Measurements from ENCODE around the gene MOGAT3. TPM values are rescaled to one million over a fixed set of nuclear protein-coding genes. Genes with fewer than 3 reads are reported as not detected.

MOGAT3 gene
- total and polyA plus RNA-seq, 9 of the 15 experiments (the other 6 are each of a cell fraction or from before 2014, with no cell fraction given) = 0.07 to 0.17 (median 0.13) TPM; not detected in 6

GRCh38 chr7:101165075-101165957 lies 35.5 kb downstream of the MOGAT3 start, which contains the start of gene VGF (continued):
- TF ChIP-seq ZNF3 (CRISPR knock-in tag; IDR thresholded peaks at IDR 0.05) (no peak), ZNF239 (CRISPR knock-in tag; IDR thresholded peaks at IDR 0.05) (no peak), ZBTB43 (CRISPR knock-in tag; IDR thresholded peaks at IDR 0.05) (peak; percentile 91), ZNF583 (CRISPR knock-in tag; IDR thresholded peaks at IDR 0.05) (peak; percentile 68; the same call in 1 of the 2 replicates), OTX1 (CRISPR knock-in tag; IDR thresholded peaks at IDR 0.05) (no peak), PHTF2 (CRISPR knock-in tag; IDR thresholded peaks at IDR 0.05) (no peak), BDP1 (IDR thresholded peaks at IDR 0.05; ENCODE audit: insufficient read depth, insufficient read length) (no peak), RBM34 (IDR thresholded peaks at IDR 0.05; ENCODE audit: borderline replicate concordance, insufficient read depth, low read length) (no peak), SUPT5H (IDR thresholded peaks at IDR 0.05) (no peak), ATF3 (IDR thresholded peaks at IDR 0.05) (no peak), ATF3 (CRISPR knock-in tag; conservative IDR thresholded peaks at IDR 0.05) (peak; percentile 83; the same call in 1 of the 2 replicates), NR0B1 (IDR thresholded peaks at IDR 0.05; ENCODE audit: partially characterized antibody) (no peak), CBX5 (IDR thresholded peaks at IDR 0.05; ENCODE audit: borderline replicate concordance, low read depth) (no peak), HIVEP1 (CRISPR knock-in tag; IDR thresholded peaks at IDR 0.05) (no peak), ZNF263 (CRISPR knock-in tag; IDR thresholded peaks at IDR 0.05; ENCODE audit: borderline replicate concordance) (peak; percentile 88; the same call in 1 of the 2 replicates), SIN3A (IDR thresholded peaks at IDR 0.05; ENCODE audit: borderline replicate concordance in 2 of 2, control insufficient read depth in 1 of 2, low read depth in 2 of 2, low read length in 2 of 2) (peak; percentile 99)
- TF ChIP-seq, protein P1, sequence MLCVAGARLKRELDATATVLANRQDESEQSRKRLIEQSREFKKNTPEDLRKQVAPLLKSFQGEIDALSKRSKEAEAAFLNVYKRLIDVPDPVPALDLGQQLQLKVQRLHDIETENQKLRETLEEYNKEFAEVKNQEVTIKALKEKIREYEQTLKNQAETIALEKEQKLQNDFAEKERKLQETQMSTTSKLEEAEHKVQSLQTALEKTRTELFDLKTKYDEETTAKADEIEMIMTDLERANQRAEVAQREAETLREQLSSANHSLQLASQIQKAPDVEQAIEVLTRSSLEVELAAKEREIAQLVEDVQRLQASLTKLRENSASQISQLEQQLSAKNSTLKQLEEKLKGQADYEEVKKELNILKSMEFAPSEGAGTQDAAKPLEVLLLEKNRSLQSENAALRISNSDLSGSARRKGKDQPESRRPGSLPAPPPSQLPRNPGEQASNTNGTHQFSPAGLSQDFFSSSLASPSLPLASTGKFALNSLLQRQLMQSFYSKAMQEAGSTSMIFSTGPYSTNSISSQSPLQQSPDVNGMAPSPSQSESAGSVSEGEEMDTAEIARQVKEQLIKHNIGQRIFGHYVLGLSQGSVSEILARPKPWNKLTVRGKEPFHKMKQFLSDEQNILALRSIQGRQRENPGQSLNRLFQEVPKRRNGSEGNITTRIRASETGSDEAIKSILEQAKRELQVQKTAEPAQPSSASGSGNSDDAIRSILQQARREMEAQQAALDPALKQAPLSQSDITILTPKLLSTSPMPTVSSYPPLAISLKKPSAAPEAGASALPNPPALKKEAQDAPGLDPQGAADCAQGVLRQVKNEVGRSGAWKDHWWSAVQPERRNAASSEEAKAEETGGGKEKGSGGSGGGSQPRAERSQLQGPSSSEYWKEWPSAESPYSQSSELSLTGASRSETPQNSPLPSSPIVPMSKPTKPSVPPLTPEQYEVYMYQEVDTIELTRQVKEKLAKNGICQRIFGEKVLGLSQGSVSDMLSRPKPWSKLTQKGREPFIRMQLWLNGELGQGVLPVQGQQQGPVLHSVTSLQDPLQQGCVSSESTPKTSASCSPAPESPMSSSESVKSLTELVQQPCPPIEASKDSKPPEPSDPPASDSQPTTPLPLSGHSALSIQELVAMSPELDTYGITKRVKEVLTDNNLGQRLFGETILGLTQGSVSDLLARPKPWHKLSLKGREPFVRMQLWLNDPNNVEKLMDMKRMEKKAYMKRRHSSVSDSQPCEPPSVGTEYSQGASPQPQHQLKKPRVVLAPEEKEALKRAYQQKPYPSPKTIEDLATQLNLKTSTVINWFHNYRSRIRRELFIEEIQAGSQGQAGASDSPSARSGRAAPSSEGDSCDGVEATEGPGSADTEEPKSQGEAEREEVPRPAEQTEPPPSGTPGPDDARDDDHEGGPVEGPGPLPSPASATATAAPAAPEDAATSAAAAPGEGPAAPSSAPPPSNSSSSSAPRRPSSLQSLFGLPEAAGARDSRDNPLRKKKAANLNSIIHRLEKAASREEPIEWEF (CRISPR knock-in tag; IDR thresholded peaks at IDR 0.05) = no peak

Measured in K562 (cell line).